ENCODE data around the gene TXLNB. TPM values are rescaled to one million over a fixed set of nuclear protein-coding genes. Genes with fewer than 3 reads are reported as not detected.

Gene TXLNB
- total RNA-seq, 2 experiments from 2014 or later = 7.9 to 12.4 TPM

DNA sequence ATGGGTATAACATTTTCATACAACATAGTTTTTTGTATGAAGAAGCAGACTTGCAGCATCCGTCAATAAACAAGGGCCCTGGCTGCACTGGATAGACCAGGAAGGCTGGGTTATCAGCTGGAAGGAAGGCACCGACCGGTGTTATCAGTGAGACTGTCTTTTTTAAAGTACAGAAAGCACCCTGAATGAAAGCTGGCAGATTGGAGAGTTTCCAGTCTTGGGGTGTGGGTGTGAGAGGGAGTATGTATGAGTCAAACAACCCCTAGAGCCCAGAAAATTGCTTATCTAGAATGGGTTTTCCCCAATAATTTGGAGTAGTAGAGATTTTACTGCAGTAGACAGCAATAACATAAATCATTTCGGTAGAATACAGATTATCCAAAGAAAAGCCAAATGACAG is 42.4 kb downstream of the TXLNB start:
- TF ChIP-seq, protein P1, sequence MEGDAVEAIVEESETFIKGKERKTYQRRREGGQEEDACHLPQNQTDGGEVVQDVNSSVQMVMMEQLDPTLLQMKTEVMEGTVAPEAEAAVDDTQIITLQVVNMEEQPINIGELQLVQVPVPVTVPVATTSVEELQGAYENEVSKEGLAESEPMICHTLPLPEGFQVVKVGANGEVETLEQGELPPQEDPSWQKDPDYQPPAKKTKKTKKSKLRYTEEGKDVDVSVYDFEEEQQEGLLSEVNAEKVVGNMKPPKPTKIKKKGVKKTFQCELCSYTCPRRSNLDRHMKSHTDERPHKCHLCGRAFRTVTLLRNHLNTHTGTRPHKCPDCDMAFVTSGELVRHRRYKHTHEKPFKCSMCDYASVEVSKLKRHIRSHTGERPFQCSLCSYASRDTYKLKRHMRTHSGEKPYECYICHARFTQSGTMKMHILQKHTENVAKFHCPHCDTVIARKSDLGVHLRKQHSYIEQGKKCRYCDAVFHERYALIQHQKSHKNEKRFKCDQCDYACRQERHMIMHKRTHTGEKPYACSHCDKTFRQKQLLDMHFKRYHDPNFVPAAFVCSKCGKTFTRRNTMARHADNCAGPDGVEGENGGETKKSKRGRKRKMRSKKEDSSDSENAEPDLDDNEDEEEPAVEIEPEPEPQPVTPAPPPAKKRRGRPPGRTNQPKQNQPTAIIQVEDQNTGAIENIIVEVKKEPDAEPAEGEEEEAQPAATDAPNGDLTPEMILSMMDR (conservative IDR thresholded peaks at IDR 0.05; ENCODE audit: low read length) = no peak
- TF ChIP-seq EZH2phosphoT487 (IDR thresholded peaks at IDR 0.05; ENCODE audit: borderline replicate concordance, low read depth, low read length) = no peak
- Histone ChIP-seq H3K4me1 (ENCODE audit: insufficient read depth, low read length, poor library complexity, severe bottlenecking) (peaks cover 12% of the 10 kb centered on the region), H3K27ac (ENCODE audit: low read depth, low read length, poor library complexity, severe bottlenecking) (no peak overlapping the region), H3K36me3 (ENCODE audit: insufficient read depth, low read length) (peaks cover 9% of the 10 kb centered on the region), H2AFZ (ENCODE audit: low read length) (no peak overlapping the region), H3K4me3 (ENCODE audit: low read depth, low read length, poor library complexity, severe bottlenecking) (no peak overlapping the region), H4K20me1 (ENCODE audit: insufficient read depth, low read length) (no peaks in the 10 kb centered on the region), H3K79me2 (ENCODE audit: insufficient read depth, low read depth, low read length) (no peaks in the 10 kb centered on the region), H3K4me2 (ENCODE audit: low read length) (no peak overlapping the region), H3K9me3 (ENCODE audit: low read length) (no peaks in the 10 kb centered on the region), H3K9me2 (ENCODE audit: insufficient read depth, low read length) (no peaks in the 10 kb centered on the region)
- no TSS peak for BruUV-seq (replicated peaks)
- ChIA-PET POLR2A (interaction anchor here (0.5 to 0.7 kb wide), 3 partner anchors 13 to 129 kb away, joined by 3 to 6 read pairs (median 3); no protein-coding TSS in a partner anchor), CTCF (ENCODE audit: unreplicated experiment) (no interaction called here)
- intact Hi-C loops (cut with micrococcal nuclease; ENCODE audit: unreplicated experiment) = no loop called here
- no peak for DNase-seq (ENCODE audit: low spot score)

DNA sequence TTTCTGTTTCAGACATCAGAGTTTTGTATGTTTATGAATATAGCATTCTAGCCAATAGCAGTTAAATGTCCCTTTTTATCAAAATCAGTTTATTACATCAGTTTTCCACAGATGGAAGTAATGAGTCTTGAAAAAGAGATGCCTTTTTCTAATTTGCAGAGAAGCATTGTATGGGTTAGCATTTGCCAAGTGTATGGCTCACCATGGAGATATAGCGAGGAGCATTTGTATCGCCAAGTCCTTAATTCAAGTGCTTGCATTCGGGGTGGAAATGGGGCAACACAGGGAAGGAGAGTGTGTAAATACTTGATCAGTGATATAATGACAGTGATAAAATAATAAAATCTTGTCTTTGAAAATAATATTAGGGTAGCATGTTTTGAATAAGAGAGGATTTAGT is 42.9 kb downstream of the TXLNB start:
- CTCF ChIA-PET (ENCODE audit: unreplicated experiment) = no interaction called here
- POLR2A ChIA-PET = interaction anchor here (0.5 kb wide), 1 partner anchor 13 kb away, joined by 3 read pairs; no protein-coding TSS in a partner anchor
- intact Hi-C loops (cut with micrococcal nuclease; ENCODE audit: unreplicated experiment) = no loop called here
- no peak for DNase-seq (ENCODE audit: low spot score)
- H3K79me2 ChIP-seq (ENCODE audit: insufficient read depth, low read depth, low read length) = no peaks in the 10 kb centered on the region
- no peaks in the 10 kb centered on the region for H3K9me2 ChIP-seq (ENCODE audit: insufficient read depth, low read length)
- no peak overlapping the region for H3K4me2 ChIP-seq (ENCODE audit: low read length)
- no peaks in the 10 kb centered on the region for H3K9me3 ChIP-seq (ENCODE audit: low read length)
- H3K27ac ChIP-seq (ENCODE audit: low read depth, low read length, poor library complexity, severe bottlenecking) = no peak overlapping the region
- peaks cover 10% of the 10 kb centered on the region for H3K36me3 ChIP-seq (ENCODE audit: insufficient read depth, low read length)
- H4K20me1 ChIP-seq (ENCODE audit: insufficient read depth, low read length) = no peaks in the 10 kb centered on the region
- H3K4me3 ChIP-seq (ENCODE audit: low read depth, low read length, poor library complexity, severe bottlenecking) = no peak overlapping the region
- H2AFZ ChIP-seq (ENCODE audit: low read length) = no peak overlapping the region
- BruUV-seq (replicated peaks) = no TSS peak
- TF ChIP-seq, protein P1 (conservative IDR thresholded peaks at IDR 0.05; ENCODE audit: low read length) = no peak
- no peak for TF ChIP-seq EZH2phosphoT487 (IDR thresholded peaks at IDR 0.05; ENCODE audit: borderline replicate concordance, low read depth, low read length)
- peaks cover 12% of the 10 kb centered on the region for H3K4me1 ChIP-seq (ENCODE audit: insufficient read depth, low read length, poor library complexity, severe bottlenecking)

DNA sequence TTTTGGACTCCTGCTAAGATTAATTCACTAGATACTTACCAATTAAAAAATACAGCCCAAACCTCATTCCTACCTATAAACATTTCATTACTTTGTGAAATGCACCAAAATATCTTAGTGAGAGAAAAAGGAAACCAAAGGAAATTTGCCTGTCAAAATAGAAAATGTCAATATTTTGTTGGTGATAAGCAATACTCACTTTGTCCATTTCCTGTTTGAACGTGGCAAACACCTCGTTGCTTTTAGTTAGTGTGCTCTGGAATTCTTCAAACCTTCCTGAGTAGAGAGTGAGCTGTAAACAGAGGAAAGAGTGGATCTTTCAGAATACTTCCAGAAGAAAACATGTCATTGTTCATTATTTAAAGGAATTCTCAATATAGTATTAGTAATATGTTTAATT is 44.2 kb downstream of the TXLNB start:
- ChIA-PET POLR2A (interaction anchor here (0.6 to 1.4 kb wide), 5 partner anchors 10 to 178 kb away, joined by 3 to 5 read pairs (median 3); no protein-coding TSS in a partner anchor), CTCF (ENCODE audit: unreplicated experiment) (no interaction called here)
- no peak for DNase-seq (ENCODE audit: low spot score)
- Histone ChIP-seq H3K9me2 (ENCODE audit: insufficient read depth, low read length) (no peaks in the 10 kb centered on the region), H3K36me3 (ENCODE audit: insufficient read depth, low read length) (peaks cover 10% of the 10 kb centered on the region), H3K4me3 (ENCODE audit: low read depth, low read length, poor library complexity, severe bottlenecking) (no peak overlapping the region), H3K9me3 (ENCODE audit: low read length) (no peaks in the 10 kb centered on the region), H3K27ac (ENCODE audit: low read depth, low read length, poor library complexity, severe bottlenecking) (no peak overlapping the region), H4K20me1 (ENCODE audit: insufficient read depth, low read length) (no peaks in the 10 kb centered on the region), H3K4me1 (ENCODE audit: insufficient read depth, low read length, poor library complexity, severe bottlenecking) (peaks cover 12% of the 10 kb centered on the region), H3K79me2 (ENCODE audit: insufficient read depth, low read depth, low read length) (no peaks in the 10 kb centered on the region), H2AFZ (ENCODE audit: low read length) (no peak overlapping the region), H3K4me2 (ENCODE audit: low read length) (no peak overlapping the region)
- intact Hi-C loops (cut with micrococcal nuclease; ENCODE audit: unreplicated experiment) = no loop called here
- TF ChIP-seq, protein P1 (conservative IDR thresholded peaks at IDR 0.05; ENCODE audit: low read length) = no peak
- no peak for TF ChIP-seq EZH2phosphoT487 (IDR thresholded peaks at IDR 0.05; ENCODE audit: borderline replicate concordance, low read depth, low read length)
- BruUV-seq (replicated peaks) = no TSS peak

All from OCI-LY7 (cell line).